ENCODE results near the gene SGSM1.

DNA sequence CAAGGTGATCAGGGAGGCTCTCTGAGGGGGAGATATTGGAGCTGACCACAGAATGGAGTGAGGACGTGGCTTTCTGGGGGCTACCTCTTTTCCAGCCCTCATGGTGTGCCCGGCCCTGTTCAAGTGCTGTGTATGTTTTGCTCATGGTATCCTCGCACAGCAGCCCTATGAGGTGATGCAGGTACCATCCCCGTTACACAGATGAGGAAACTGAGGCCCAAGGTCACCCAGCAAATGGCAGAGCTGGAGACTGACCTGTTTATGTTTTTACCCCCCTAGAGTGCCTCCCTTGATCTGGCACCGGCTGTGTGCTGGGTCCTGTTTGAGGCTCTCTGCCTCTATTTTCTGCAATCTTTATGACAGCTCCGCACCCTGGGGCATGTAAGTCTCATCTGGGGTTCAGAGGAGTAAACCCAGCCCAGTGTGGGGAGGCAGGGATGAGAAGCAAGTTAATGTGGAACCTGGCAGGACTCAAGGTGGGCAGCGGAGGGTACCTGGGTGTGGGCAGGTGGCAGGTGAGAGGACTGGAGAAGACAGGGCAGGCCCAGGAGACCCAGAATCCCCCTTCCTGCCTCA is 20.8 kb downstream of the SGSM1 start:
- TF ChIP-seq POLR2A (IDR thresholded peaks at IDR 0.05), result no peak
- TF ChIP-seq, protein P1, sequence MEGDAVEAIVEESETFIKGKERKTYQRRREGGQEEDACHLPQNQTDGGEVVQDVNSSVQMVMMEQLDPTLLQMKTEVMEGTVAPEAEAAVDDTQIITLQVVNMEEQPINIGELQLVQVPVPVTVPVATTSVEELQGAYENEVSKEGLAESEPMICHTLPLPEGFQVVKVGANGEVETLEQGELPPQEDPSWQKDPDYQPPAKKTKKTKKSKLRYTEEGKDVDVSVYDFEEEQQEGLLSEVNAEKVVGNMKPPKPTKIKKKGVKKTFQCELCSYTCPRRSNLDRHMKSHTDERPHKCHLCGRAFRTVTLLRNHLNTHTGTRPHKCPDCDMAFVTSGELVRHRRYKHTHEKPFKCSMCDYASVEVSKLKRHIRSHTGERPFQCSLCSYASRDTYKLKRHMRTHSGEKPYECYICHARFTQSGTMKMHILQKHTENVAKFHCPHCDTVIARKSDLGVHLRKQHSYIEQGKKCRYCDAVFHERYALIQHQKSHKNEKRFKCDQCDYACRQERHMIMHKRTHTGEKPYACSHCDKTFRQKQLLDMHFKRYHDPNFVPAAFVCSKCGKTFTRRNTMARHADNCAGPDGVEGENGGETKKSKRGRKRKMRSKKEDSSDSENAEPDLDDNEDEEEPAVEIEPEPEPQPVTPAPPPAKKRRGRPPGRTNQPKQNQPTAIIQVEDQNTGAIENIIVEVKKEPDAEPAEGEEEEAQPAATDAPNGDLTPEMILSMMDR (IDR thresholded peaks at IDR 0.05), result no peak
